Vagina (tissue), 2 donors: ENCODE data around the gene CCDC102A.

ENCODE experiments used
- CTCF ChIP-seq, 3 experiments: fragments of 450-650 bp in 2 of 3; fragments of 200-600 bp in 1 of 3; sonication (generic) in 1 of 3; IDR thresholded peaks; one replicate each; pipeline ENCODE4 v1.5.1; 2017 to 2019; ENCODE audit warnings: antibody characterized with exemption in 3 of 3, mild to moderate bottlenecking in 2 of 3, moderate library complexity in 2 of 3
- POLR2A ChIP-seq, 2 donors: fragments of 450-650 bp; IDR thresholded peaks; one replicate each; pipeline ENCODE4 v1.6.1; 2017; ENCODE audit warnings: antibody characterized with exemption in 2 of 2, mild to moderate bottlenecking in 2 of 2, moderate library complexity in 2 of 2

DNA sequence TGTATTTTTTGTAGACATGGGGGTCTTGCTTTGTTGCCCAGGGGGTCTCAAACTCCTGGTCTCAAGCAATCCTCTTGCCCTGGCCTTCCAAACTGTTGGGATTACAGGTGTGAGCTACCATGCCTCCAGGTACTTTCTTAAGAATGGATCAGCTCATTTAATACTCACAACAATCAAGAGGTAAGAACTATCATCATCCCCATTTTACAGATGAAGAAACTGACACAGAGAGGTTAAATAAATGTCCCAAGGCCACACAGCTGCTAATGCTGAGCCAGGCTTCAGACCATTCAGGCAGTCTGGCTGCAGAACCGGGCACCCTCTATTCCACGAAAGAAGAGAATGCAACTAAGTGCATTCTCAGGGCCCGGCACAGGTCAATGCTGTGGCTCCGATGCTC lies 22.0 kb downstream of the CCDC102A start:
- TF ChIP-seq CTCF (IDR thresholded peaks at IDR 0.05) (no peak), POLR2A (IDR thresholded peaks at IDR 0.05) (no peak)
